Osteocyte (in vitro differentiated cells): Measurements from ENCODE around the gene KPNA4. TPM values are rescaled to one million over a fixed set of nuclear protein-coding genes. Genes with fewer than 3 reads are reported as not detected.
"Not testable (repeated sequence)": the region's sequence is repeated elsewhere in the genome, so short reads cannot be mapped to it uniquely, and the experiment has no call there.

Experiments used
- DNase-seq: peaks from one replicate; pipeline ENCODE4 v3.0.0; 2021; ENCODE audit warnings: mixed read lengths; ENCODE audit not compliant: unreplicated experiment; ENCODE audit errors: extremely low spot score
- H3K27ac Mint-ChIP-seq: one replicate; pipeline ENCODE4 v1.8.0; 2021; ENCODE audit warnings: mild to moderate bottlenecking, mixed read lengths; ENCODE audit not compliant: unreplicated experiment
- H3K27me3 Mint-ChIP-seq: one replicate; pipeline ENCODE4 v1.8.0; 2021; ENCODE audit warnings: mixed read lengths; ENCODE audit not compliant: unreplicated experiment
- H3K36me3 Mint-ChIP-seq: one replicate; pipeline ENCODE4 v1.8.0; 2021; ENCODE audit warnings: mixed read lengths; ENCODE audit not compliant: unreplicated experiment
- H3K4me1 Mint-ChIP-seq: one replicate; pipeline ENCODE4 v1.8.0; 2021; ENCODE audit warnings: mixed read lengths; ENCODE audit not compliant: unreplicated experiment
- H3K4me3 Mint-ChIP-seq: one replicate; pipeline ENCODE4 v1.8.0; 2021; ENCODE audit warnings: mild to moderate bottlenecking, moderate library complexity, mixed read lengths; ENCODE audit not compliant: unreplicated experiment
- H3K9me3 Mint-ChIP-seq: one replicate; pipeline ENCODE4 v1.8.0; 2021; ENCODE audit warnings: mixed read lengths; ENCODE audit not compliant: unreplicated experiment
- total RNA-seq: library from RNA; stranded (reverse); gene quantifications from 2 replicates; pipeline ENCODE4 v1.2.1, GENCODE V29; 2021
- TF ChIP-seq, protein P1 (sequence below): fragments of 200-600 bp; sonication (generic); IDR thresholded peaks from 2 replicates; pipeline ENCODE4 v1.5.0; 2021; ENCODE audit warnings: antibody characterized with exemption, mild to moderate bottlenecking, moderate library complexity

KPNA4 gene
- total RNA-seq, 1 donor from 2014 or later, result 57.7 TPM

DNA sequence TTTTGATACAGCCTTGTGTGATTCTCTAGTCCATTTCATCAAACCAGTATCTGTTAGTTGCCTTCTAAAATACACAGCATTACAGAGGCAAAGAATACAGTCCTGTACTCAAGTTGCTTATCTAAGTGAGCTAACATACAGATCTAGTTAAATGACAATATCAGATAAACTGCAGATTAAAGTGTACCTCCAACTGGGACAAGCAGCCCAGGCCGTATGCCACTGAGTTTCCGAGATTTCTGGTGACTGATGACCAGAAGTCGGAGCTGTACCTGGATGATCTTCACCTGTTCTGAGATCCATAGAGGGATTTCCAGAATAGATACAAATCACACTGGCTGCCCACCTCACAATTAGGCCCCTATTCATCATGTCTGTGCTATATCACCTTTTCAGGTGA is 109.5 kb downstream of the KPNA4 start:
- Mint-ChIP-seq H3K36me3 (no peaks in the 10 kb centered on the region), H3K4me1 (peaks cover 10% of the 10 kb centered on the region), H3K27ac (no peak overlapping the region), H3K9me3 (no peaks in the 10 kb centered on the region), H3K27me3 (peaks cover 6% of the 10 kb centered on the region), H3K4me3 (no peak overlapping the region)
- TF ChIP-seq, protein P1, sequence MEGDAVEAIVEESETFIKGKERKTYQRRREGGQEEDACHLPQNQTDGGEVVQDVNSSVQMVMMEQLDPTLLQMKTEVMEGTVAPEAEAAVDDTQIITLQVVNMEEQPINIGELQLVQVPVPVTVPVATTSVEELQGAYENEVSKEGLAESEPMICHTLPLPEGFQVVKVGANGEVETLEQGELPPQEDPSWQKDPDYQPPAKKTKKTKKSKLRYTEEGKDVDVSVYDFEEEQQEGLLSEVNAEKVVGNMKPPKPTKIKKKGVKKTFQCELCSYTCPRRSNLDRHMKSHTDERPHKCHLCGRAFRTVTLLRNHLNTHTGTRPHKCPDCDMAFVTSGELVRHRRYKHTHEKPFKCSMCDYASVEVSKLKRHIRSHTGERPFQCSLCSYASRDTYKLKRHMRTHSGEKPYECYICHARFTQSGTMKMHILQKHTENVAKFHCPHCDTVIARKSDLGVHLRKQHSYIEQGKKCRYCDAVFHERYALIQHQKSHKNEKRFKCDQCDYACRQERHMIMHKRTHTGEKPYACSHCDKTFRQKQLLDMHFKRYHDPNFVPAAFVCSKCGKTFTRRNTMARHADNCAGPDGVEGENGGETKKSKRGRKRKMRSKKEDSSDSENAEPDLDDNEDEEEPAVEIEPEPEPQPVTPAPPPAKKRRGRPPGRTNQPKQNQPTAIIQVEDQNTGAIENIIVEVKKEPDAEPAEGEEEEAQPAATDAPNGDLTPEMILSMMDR, result no peak
- no peak for DNase-seq

- Mint-ChIP-seq H3K4me1 (peaks cover 19% of the 10 kb centered on the region), H3K36me3 (no peaks in the 10 kb centered on the region), H3K9me3 (no peaks in the 10 kb centered on the region), H3K27ac (no peak overlapping the region), H3K27me3 (peaks cover 6% of the 10 kb centered on the region), H3K4me3 (no peak overlapping the region)
- DNase-seq, result no peak
- TF ChIP-seq, protein P1, result no peak
These were observed 110.4 kb downstream of the KPNA4 start for GRCh38 chr3:160454995-160455394.

GRCh38 chr3:160452251-160452650 is 113.1 kb downstream of the KPNA4 start:
- not testable (repeated sequence) for DNase-seq, H3K4me3 Mint-ChIP-seq, H3K27me3 Mint-ChIP-seq, H3K36me3 Mint-ChIP-seq, H3K9me3 Mint-ChIP-seq, H3K27ac Mint-ChIP-seq
- H3K4me1 Mint-ChIP-seq, result peaks cover 33% of the 10 kb centered on the region

- H3K36me3 Mint-ChIP-seq, result peaks cover 2% of the 10 kb centered on the region
- no peak for DNase-seq
- no peak overlapping the region for H3K27ac Mint-ChIP-seq
These were observed 113.8 kb downstream of the KPNA4 start for GRCh38 chr3:160451602-160452001.

DNA sequence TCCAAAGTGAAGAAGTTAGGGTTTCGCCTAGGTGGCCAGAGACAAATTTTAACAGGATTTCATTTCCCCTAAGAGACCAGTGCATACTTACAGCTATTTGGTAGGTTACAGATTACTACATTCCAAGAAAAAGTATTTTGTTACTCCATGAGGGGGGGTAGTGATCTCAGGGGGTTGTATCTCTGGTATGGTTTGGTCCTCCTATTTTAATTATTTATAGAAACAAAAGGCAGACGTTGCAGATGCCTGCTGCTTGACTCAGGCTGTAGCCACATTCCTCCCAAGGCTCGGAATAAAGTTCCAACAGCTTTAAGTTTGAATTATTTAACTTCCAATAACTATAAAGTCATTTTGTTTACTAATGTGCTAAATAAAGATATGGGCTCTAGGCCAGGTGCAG is 114.5 kb downstream of the KPNA4 start:
- no peak for DNase-seq
- H3K4me3 Mint-ChIP-seq, result peak overlapping the region; percentile 96
- peaks cover 7% of the 10 kb centered on the region for H3K36me3 Mint-ChIP-seq
- H3K27ac Mint-ChIP-seq, result peak overlapping the region; percentile 99
- no peaks in the 10 kb centered on the region for H3K9me3 Mint-ChIP-seq
- peaks cover 44% of the 10 kb centered on the region for H3K4me1 Mint-ChIP-seq
- no peaks in the 10 kb centered on the region for H3K27me3 Mint-ChIP-seq
- TF ChIP-seq, protein P1, result peak; percentile 14

More at GRCh38 chr3:160451602-160452001, 113.8 kb downstream of the KPNA4 start:
- Mint-ChIP-seq H3K4me3 (no peak overlapping the region), H3K4me1 (peaks cover 39% of the 10 kb centered on the region), H3K27me3 (no peaks in the 10 kb centered on the region), H3K9me3 (no peaks in the 10 kb centered on the region)
- TF ChIP-seq, protein P1, result no peak
